Astrocyte of the cerebellum (primary cell): Measurements from ENCODE around the gene ARTN.
A peak's percentile ranks its signal among the peaks of the same experiment; 100 is the strongest.

Source experiments
- DNase-seq: peaks from one replicate; pipeline ENCODE4 v3.0.0-alpha.2; 2011; ENCODE audit warnings: low read depth
- H3K4me3 ChIP-seq: 2 replicates; pipeline ENCODE4 v1.5.1; 2011; ENCODE audit warnings: mild to moderate bottlenecking, low read depth, low read length, moderate library complexity
- CTCF ChIP-seq: IDR thresholded peaks from 2 replicates; pipeline ENCODE4 v1.5.1; 2012; ENCODE audit warnings: low read length, low read depth, moderate library complexity, mild to moderate bottlenecking; ENCODE audit errors: missing control alignments
- in situ Hi-C: cut with HindIII; loops from 2 replicates; pipeline ENCODE4 v1.10.0; 2017; ENCODE audit warnings: low sequenced_read_pairs

Gene ARTN

GRCh38 chr1:43937179-43937865, 3.7 kb downstream of the ARTN start:
- no peak overlapping the region for H3K4me3 ChIP-seq
- in situ Hi-C loops = loop anchor here (5.0 kb wide), 3 partner anchors 75 to 170 kb away; no protein-coding TSS in a partner anchor
- no peak for TF ChIP-seq CTCF
- DNase-seq = no peak

- no peak overlapping the region for H3K4me3 ChIP-seq
- in situ Hi-C loops = loop anchor here (5.0 kb wide), 3 partner anchors 76 to 171 kb away; no protein-coding TSS in a partner anchor
- TF ChIP-seq CTCF = no peak
- no peak for DNase-seq
Observed at GRCh38 chr1:43938383-43938782, 4.8 kb downstream of the ARTN start.

DNA sequence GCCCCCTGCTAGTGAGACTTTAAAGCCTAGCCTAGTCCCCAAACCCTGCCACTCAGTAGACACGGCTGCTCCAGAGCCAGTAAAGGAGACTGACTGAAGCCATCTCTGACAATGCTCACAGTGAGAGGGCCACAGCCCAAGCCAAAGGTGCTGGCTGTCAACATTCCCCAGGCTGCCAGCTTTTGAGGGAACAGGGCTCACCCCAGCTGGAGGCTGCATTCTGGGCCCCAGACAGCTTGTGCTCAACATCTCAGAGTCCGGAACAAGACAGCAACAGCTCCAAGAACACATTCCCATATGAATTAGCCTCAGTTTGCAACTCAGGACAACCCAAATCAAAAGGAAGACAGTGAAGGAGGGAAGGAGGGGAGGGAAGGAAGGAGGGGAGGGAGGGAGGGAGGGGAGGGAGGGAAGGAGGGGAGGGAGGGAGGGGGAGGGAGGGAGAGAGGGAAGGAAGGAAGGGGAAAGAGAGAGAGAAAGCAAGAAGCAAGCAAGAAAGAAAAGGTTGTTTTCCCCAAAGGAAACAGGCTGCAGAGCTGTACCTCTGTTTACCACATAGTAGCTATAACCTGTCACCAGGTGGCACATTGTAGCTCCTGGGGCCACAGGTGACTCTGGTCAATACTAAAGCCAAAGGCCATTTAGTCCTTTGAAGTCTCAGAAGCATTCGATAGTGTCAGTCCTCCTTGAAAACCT, 5.4 kb downstream of the ARTN start:
- in situ Hi-C loops = loop anchor here (5.0 kb wide), 3 partner anchors 77 to 172 kb away; no protein-coding TSS in a partner anchor
- TF ChIP-seq CTCF = no peak
- no peak for DNase-seq
- H3K4me3 ChIP-seq = no peak overlapping the region

GRCh38 chr1:43942411-43942810, 8.8 kb downstream of the ARTN start:
- no peak for TF ChIP-seq CTCF
- in situ Hi-C loops = no loop called here
- H3K4me3 ChIP-seq = no peak overlapping the region
- DNase-seq = no peak

GRCh38 chr1:43944860-43945259, 11.3 kb downstream of the ARTN start:
- no peak for TF ChIP-seq CTCF
- in situ Hi-C loops = no loop called here
- no peak for DNase-seq
- H3K4me3 ChIP-seq = no peak overlapping the region

DNA sequence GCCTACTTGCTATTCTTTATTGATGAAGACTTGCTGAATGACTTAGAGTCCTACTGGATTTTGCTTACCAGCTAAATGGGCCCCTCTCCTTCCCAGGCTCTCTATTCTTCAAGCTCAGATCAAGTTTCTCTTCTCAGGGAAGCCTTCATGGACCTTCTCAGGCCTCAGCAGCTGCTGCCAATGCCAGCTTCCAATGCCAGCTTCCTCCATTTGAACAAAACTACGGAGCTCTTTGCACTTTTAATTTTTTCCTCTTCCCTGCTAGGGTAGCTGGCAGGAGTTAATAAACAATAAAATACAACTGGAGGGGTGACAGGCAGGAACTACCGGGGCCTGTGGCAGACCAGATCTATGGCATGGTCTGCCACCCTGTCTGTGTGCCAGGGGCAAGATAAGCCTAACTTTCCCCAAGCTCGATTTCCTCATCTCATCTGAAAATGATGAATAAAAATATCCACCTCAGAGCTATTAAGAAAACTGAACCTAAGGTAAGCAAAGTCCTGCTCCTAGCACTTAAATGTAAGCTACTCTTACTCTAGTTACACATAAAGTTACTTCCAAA, 12.2 kb downstream of the ARTN start:
- H3K4me3 ChIP-seq = peak overlapping the region; percentile 85
- no peak for DNase-seq
- TF ChIP-seq CTCF = no peak
- in situ Hi-C loops = no loop called here
